GM18508 (cell line): ENCODE results near the gene OR52N5.

Experiments
- ATAC-seq: cut with Tn5 transposase; IDR thresholded peaks from one replicate; pipeline ENCODE4 v1.9.1; 2021; ENCODE audit warnings: moderate number of reproducible peaks; ENCODE audit not compliant: insufficient read depth, unreplicated experiment

The OR52N5 gene

GRCh38 chr11:5726351-5726750 lies 56.8 kb downstream of the OR52N5 start:
- ATAC-seq = no peak
